Activated CD4-positive, alpha-beta T cell treated with anti-CD3 and anti-CD28 coated beads for 24 hours (primary cell): ENCODE measurements around the gene TTC21A.
A peak's percentile ranks its signal among the peaks of the same experiment; 100 is the strongest.
"Not testable (repeated sequence)": the region's sequence is repeated elsewhere in the genome, so short reads cannot be mapped to it uniquely, and the experiment has no call there.

Experiments
- DNase-seq, 2 donors: peaks; one replicate each; pipeline ENCODE4 v3.0.0-alpha.2; 2020; ENCODE audit warnings: low read depth in 2 of 2

The TTC21A gene

DNA sequence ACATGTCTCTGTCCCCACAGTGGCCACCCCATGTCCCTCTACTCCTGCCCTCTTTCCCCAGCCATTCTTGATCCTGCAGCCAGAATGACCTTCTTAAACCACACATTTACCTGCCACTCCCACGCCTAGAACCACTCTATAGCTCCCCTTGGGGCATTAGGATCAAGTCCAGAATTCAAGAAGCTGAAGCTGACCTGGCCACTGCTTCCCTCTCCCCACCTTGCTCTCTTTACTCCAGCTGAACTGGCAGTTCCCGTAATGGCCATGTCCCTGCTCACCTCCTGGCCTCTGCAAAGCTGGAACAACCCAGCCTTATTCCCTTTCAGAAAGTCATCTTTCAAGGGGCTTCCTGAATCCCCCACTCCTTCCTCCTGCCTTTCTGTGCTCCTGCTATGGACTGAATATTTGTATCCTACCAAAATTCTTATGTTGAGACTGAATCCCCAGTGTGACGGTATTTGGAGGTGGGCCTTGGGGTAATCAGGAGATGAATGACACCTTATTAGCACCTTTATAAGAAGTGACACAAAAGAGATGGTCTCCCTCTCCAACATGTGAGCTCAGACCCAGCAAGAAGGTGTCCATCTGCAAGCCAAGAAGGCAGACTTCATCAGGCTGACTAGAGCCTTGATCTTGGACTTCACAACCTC lies 42.1 kb downstream of the TTC21A start:
- DNase-seq = no peak

DNA sequence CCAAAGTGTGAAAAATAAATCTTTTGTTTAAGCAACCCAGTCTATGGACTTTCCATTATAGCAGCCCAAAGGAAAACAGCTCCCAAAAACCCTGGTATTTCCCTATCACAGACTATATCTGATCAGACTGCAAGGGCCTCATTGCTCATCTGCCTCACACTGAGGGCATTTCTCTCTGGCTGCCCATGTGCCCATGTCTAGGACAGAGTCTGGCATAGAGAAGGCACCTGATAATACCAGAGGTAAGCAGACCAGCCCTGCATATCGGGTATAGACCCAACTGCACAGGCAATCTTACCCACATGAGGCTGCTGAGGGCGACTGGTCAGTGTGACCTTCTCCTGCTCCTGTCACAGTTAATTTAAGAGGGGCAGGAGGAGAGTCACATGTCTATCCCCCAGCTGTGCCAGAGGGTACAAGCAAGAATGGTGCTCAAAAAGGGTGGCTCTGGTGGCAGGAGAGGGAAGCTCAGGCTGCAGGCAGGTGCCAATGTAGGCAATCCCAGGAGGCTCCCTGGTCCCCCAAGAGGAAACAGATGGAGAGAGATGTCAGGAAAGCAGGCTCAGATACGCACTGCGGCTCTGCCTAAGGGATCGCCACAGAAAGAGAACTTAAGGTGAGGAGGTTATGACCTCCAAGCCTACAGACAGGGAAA lies 42.8 kb downstream of the TTC21A start:
- DNase-seq = no peak

DNA sequence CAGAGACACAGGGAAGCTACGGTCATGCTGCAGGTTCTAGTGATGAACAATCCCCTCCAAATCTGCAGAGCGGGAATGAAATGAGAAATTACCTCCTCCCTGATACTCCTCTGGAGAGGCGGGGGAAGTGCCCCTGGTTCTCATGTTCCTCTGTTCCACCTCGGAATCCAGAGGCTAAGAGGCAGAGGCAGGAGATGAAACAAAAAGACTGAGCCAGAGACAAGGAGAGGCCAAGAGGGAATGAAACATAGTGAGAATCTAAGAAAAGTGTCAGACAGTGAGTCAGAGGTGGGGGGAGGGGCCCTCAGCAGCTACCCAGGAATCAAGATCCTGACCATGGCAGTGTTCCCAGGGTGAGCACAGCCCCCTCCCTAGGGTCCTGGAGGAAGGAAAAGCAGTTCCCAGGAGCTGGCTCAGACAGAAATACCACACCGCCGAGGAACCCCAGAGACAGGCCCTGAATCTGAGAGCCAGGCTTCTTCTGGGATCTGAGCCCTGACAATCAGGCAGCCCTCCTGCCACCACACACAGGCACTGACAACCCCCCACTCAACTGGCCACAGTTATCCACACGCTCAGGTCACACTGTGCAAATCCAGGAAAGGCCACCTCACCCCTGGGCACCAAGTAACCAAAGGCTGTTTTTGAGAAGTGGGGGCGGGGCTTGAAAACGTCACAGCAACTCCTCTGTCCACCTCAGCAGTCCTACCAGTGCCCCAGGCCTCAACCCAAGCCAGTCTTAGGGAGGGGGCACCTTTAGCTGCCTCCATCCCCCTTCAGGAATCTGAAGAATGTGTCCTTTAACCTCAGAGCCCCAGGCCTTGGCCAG lies 43.5 kb downstream of the TTC21A start:
- peak; percentile 63 to 66 for DNase-seq

DNA sequence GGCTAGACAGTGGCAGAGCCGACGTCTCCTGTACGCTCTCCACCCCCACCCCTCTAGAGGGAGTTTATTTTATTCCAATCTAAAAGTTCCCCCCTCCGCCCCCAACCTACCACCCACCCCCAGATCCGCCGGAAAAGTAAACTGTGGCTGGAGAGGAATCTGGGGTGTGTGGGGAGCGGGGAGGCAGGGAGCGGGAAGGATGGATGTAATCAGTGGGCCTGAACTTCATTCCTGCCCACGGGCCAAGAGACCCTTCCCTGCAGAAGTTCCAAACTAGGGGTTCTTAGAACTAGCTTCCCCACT lies 46.4 kb downstream of the TTC21A start:
- no peak for DNase-seq

DNA sequence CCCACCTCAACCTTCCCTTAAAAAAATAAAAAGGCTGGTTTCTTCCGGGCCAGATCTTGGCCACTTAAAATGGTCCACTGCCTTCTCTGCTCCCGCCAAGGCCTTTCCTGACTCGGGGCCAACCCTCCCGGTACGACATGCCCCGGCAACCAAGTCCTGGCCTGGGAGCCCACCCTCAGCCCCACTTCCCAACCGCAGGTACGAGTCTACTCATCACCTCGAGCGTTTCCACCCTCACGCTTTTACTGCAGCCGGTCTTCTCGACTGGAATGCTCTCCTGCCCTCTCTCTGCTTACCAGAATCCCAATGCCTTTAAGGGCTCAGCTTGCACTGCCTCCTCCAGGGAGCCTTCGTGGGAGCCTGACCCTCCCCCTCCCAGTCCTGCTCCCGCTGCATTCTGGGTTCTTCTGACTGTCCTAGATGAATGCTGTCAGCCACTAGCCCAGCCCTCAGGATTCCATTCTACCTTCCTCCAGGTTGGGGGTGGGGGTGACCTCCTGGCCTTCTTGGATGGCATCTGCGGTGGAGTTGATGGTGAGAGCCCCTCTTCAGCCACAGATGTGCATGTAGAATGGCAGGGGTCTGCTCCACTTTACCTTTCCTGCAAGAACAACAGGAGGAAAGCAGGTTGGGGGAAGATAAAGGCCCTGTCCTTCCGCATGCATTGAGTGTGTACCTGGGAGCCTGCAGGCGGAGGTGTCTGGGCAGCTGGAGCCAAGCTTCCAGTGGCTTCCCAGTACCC lies 47.0 kb downstream of the TTC21A start:
- DNase-seq = no peak

DNA sequence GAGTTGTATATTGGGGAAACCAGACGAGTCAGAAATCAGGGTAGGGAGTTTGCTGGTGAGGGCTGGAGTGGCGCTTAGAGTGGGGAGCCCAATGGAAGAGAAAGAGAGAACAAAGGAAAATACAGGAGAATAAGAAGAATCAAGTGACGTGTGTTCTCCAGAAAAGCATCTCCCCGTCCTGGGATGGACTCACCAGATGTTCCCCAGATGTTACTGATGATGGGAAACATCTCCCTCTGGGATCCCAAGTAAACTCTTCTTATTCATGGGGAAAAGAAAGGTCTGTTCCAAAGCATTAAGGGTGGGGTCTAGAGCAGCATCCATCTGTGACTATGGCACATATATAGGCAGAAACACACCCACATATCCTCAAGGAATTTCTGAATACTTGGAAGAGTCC lies 48.9 kb downstream of the TTC21A start:
- no peak for DNase-seq

DNA sequence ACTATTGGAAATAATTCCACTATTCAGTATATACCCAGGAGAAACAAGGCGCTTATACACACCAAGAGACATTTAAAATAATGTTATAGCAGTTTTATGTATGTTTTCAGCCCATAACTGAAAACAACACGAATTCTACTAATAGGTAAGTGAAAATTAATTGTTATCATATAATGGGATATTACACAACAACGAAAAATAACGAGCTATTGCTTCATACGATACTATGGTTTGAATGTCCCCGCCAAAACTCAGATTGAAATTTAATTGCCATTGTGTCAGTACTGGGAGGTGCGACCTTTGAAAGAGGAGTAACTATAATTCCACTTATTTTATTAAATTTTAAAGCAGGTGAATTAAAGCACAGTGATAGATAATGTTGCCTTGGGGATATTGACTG lies 49.9 kb downstream of the TTC21A start:
- DNase-seq = no peak

DNA sequence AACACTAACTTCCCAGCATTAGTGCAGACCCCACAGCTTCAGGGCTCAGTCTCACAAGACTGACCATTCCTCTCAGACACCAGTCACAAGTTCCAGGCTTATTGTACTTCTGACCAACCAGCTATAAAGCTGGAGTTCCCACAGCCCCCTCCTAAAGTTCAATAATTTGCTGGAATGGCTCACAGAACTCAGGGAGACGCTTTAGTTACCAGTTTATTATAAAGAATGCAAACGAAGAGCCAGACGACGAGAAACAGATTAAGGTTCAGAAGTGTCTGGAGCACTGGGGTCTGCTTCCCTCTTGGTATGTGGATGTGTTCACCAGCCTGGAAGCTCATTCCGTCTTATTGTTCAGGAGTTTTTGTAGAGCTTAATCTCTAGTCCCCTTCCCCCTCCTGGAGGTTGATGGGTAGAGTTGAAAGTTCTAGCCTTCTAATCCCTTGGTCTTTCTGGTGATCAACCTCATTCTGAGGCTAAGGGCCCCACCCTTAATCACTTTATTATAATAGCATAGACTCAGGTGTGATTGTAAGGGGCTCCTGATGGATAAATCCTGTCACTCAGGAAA lies 50.8 kb downstream of the TTC21A start:
- no peak for DNase-seq

DNA sequence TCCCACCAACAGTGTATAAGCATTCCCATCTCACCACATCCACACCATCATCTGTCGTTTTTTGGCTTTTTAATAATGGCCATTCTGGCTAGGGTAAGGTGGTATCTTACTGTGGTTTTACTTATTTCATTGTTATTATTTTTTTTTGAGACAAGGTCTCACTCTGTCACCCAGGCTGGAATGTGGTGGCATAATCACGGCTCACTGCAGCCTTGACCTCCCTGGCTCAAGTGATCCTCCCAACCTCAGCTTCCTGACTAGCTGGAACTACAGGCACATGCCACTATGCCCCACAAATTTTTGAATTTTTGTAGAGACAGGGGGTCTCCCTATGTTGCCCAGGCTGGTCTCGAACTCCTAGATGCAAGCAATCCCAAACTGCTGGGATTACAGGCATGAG lies 56.9 kb downstream of the TTC21A start:
- DNase-seq = no peak

DNA sequence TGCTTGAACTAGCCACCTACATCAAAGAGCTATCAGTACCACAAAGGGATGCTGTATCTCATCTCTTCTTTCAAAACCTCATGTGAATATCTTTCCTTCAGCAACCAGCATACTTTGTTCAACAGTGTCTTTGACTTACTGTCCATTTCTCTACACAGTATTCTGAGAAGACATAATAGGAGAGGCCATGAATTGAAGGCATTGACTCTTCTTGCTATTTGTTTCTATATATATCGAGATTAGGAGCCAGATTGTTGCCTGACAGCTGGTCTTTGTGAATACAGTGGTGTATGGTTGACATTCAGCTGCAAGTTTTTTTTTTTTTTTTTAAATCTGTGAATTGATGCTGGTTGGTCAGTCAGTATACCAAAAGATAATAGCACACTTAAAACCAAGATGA lies 58.0 kb downstream of the TTC21A start:
- DNase-seq = no peak

DNA sequence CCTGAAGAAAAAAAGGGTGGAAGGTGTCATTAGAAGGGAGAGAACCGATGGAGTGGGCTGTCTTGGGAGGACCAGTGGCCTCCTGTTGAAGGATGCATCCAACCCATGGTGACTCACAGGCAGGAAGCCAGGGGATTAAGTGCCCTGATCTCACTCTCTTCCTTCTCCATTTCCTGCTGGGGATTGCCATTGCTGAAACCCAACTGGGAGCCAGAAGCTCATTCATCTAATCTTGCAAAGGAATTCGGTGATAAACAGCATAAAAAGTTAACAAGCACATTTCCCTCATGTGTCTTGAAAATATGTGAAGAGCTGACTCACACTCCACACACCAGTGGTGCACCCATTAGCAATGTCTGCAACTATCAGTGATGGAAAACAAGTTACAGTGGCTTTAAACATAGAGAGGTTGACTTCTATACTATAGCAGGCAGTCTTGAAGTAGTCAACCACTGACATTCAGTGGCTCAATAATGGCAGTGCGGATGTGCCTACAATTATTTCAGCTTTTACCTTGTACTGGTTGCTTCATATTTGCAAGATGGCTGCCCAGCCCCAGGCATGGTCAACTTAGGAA lies 58.7 kb downstream of the TTC21A start:
- DNase-seq = no peak

DNA sequence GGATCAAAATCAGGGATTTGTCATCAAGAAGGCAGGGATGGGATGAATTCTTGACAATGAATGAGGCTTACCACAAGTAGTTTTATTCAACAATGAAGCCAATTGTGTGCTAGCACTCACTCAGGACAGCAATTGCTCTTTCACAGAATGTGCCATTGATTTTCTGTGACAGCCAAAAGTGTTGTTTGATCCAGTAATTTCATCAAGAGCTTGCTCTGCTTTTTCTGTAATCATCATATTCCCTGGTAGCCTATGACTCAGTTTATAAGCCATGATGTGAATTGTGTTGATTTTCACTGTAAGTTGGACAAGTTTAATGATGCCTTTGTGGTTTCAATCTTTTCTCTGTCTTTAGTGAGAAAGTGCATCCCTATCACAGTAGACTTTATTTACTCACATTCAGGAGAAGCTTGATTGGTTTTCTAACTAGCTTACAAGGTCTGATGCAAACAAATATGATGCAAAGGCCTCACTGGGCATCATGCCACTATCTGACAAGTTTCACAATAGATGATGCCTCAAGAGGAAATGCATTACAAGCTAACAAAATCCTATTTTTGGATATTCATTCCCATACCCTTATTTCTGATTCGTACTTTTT lies 59.6 kb downstream of the TTC21A start:
- no peak for DNase-seq

DNA sequence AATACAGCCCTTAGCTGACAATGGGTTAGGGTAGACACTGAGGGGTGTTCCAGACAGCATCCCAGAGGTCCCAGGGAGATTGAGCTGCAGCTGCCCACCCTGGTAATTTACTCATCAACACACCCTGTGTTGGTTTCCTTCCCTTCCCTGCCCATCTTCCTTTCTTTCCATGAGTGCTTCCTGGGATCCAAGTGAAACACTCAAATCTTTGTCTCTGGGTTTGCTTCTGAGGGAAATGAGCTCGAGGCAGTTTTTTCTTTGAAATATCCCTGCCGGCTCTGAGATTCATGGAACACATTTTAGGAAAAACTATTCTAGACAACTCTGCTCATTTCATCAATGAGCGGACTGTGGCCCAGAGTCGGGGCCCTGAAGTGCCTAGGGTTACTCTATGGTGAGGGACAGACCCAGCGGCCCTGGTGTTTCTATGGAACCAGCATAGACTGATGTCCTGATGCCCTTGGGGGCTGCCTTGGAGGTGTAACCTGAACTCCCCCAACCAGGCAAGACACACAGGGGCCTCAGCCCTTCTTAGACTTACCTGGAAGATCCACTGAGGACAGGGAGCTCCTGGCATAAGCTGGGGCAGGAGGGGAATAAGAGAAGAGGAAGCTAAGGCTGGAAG lies 60.8 kb downstream of the TTC21A start:
- no peak for DNase-seq

DNA sequence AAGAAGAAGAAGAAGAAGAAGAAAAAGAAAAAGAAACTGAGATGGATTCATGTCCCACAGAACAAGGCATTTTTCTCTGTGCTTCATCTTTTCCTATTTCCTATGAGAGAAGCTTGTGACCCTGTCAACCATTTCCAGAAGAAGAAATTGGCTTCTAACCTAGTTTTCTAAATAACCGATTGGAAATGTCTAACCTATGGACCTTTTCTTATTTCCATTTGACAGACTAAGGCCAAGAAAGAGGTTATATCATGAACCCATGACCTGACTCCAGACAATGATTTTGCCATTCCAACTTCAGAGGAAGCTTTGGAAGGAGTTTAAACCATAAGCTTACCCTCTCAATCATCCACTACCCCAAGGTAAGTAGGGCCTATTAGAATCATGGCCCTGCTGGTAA lies 62.2 kb downstream of the TTC21A start:
- no peak for DNase-seq

DNA sequence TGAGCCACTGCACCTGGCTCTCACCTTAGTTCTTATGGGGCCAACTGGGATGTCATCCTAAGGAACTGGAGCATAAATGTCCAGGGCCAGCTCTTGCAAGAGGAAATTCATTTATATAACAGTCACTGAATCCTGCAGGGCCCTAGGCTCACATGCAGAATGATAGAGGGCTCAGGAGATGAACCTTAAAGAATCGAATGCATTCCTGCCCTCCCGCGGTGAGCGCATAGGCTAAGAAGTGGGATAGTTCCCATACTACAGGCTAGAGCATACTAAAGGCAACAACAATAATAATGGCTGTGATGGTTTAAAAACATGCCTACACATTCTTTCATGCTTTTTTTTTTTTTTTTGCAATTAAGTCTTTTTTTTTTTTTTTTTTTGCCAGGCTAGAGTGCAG lies 63.0 kb downstream of the TTC21A start:
- no peak for DNase-seq

DNA sequence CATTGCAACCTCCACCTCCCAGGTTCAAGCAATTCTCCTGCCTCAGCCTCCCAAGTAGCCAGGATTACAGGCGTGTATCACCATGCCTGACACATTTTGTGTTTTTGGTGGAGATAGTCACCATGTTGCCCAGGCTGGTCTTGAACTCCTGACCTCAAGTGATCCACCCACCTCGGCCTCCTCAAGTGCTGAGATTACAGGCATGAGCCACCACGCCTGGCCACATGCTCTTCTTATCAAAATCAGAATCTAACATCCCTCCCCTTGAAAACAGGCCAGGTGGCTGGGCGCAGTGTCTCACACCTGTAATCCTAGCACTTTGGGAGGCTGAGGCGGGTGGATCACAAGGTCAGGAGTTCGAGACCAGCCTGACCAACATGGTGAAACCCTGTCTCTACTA lies 63.4 kb downstream of the TTC21A start:
- not testable (repeated sequence) for DNase-seq

DNA sequence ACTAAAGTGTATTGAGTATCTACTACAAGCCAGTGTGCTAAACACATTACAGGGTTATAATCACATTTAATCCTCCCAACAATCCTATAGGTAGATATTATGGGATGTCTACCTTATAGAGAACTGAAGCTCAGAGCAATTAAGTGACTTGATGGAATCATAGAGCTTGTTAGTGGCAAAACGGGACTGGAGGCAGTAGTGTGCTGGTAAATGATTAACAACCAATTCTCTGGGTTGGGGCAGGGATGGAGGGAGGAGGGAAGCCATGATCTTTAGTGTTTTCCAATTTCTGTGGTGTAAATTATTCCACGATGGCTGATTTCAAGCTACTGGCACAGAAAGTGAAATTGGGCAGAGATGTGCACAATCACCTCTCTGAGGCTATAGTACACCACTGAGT lies 64.4 kb downstream of the TTC21A start:
- DNase-seq = no peak

DNA sequence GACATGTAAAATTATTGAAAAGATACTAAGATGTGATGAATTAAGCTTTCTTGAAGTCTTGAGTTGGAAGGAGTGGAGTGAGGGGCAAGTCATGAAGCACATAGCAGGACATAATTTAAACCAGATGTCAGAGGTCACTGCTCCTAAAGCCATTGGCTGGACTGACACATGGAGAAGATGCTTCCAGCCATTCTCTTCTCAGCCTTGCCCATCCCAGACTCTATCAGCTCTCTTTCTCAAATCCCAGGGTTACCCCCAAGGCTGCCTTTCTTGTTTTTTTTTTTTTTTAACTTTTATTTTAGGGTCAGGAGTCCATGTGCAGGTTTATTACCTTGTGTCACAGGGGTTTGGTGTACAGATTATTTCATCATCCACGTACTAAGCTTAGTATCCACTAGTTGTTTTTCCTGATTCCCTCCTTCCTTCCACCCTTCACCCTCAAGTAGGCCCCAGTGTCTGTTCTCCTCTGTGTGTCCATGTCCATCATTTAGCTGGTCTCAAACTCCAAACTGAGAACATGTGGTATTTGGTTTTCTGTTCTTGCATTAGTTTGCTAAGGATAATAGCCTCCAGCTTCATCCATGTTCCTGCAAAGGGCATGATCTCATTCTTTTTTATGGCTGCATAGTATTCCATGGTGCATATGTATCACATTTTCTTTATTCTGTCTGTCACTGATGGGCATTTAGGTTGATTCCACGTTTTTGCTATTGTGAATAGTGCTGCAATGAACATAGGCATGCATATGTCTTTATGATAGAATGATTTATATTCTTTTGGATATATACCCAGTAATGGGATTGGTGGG lies 66.0 kb downstream of the TTC21A start:
- DNase-seq = no peak

DNA sequence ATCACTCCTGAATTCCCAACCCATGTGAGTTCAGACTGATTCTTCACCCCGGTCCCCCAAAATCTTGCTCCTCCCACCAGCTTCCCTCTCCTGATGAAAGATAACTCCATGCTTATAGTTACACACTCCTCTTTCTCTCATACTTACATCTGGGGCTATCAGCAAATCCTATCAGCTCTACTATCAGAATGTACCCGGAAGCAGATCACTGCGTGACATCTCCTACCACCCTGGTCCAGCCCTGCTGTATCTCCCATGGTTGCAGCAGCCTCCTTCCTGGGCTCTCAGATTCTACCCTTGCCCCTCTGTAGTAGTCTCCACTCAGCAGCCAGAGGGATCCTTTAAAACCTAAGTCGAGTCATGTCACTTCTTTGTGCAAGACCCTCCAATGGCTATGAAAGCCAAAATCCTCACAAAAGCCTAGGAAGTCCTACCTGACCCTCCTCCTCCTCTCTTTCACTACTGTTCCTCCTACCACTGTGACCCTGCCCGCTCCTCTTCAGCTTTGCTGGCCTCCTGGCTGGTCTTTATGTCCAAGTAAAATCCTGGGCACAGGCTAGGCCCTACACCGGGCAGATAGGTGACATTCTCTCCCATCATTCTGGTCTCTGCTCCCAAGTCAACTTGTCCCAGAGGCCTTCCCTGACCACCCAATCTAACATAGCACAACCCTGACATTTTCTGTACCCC lies 68.7 kb downstream of the TTC21A start:
- DNase-seq = no peak
